Fibroblast of skin of left biceps (primary cell): ENCODE measurements around the gene MAGEF1.
"Not testable (repeated sequence)": the region's sequence is repeated elsewhere in the genome, so short reads cannot be mapped to it uniquely, and the experiment has no call there.

ENCODE experiments used
- DNase-seq, 2 experiments: peaks; one replicate each; pipeline ENCODE4 v3.0.0-alpha.2; 2013; ENCODE audit warnings: low read depth in 2 of 2

The MAGEF1 gene

GRCh38 chr3:184742676-184743135 lies 30.8 kb upstream of the MAGEF1 start:
- DNase-seq: no peak

- no peak for DNase-seq
Measured at GRCh38 chr3:184741798-184742675, 30.2 kb upstream of the MAGEF1 start.

GRCh38 chr3:184741259-184741556 lies 29.3 kb upstream of the MAGEF1 start:
- DNase-seq: no peak

- no peak for DNase-seq
Measured at GRCh38 chr3:184740509-184741258, 28.8 kb upstream of the MAGEF1 start.

- no peak for DNase-seq
Measured at GRCh38 chr3:184739594-184740505, 28.0 kb upstream of the MAGEF1 start.

- DNase-seq: no peak
Measured at GRCh38 chr3:184738982-184739381, 27.1 kb upstream of the MAGEF1 start.

- DNase-seq: no peak
Measured at GRCh38 chr3:184738506-184738890, 26.6 kb upstream of the MAGEF1 start.

- no peak for DNase-seq
Measured at GRCh38 chr3:184737641-184738505, 26.0 kb upstream of the MAGEF1 start.

GRCh38 chr3:184737063-184737462 lies 25.2 kb upstream of the MAGEF1 start:
- no peak for DNase-seq

GRCh38 chr3:184734903-184735701 lies 23.2 kb upstream of the MAGEF1 start:
- DNase-seq: no peak

- no peak for DNase-seq
Measured at GRCh38 chr3:184733971-184734608, 22.2 kb upstream of the MAGEF1 start.

- no peak for DNase-seq
Measured at GRCh38 chr3:184733181-184733580, 21.3 kb upstream of the MAGEF1 start.

- no peak for DNase-seq
Measured at GRCh38 chr3:184731786-184732537, 20.1 kb upstream of the MAGEF1 start.

- DNase-seq: no peak
Measured at GRCh38 chr3:184730924-184731323, 19.1 kb upstream of the MAGEF1 start.

GRCh38 chr3:184729154-184729553 lies 17.3 kb upstream of the MAGEF1 start:
- not testable (repeated sequence) for DNase-seq

GRCh38 chr3:184728010-184728527 lies 16.2 kb upstream of the MAGEF1 start:
- no peak for DNase-seq

GRCh38 chr3:184727357-184728009 lies 15.6 kb upstream of the MAGEF1 start:
- peak in 1 of 2 experiments; percentile 45 for DNase-seq

GRCh38 chr3:184726497-184726896 lies 14.6 kb upstream of the MAGEF1 start:
- no peak for DNase-seq
